Measurements from ENCODE around the gene HOXD11. TPM values are rescaled to one million over a fixed set of nuclear protein-coding genes. Genes with fewer than 3 reads are reported as not detected.

HOXD11 gene
- total RNA-seq, 1 donor from 2014 or later = not detected

GRCh38 chr2:176149939-176150583 lies 43.0 kb downstream of the HOXD11 start:
- no peak for DNase-seq
- H3K36me3 Mint-ChIP-seq (ENCODE audit: low read depth) = no peaks in the 10 kb centered on the region
- intact Hi-C loops (cut with micrococcal nuclease) = loop anchor here (10.0 kb wide), 1 partner anchor 665 kb away; no protein-coding TSS in a partner anchor

GRCh38 chr2:176150584-176151441 lies 43.7 kb downstream of the HOXD11 start:
- Mint-ChIP-seq H3K36me3 (ENCODE audit: low read depth) (no peaks in the 10 kb centered on the region), H3K4me1 (no peaks in the 10 kb centered on the region), H3K9me3 (no peaks in the 10 kb centered on the region), H3K27me3 (peaks cover 87% of the 10 kb centered on the region), H3K4me3 (no peak overlapping the region), H3K27ac (no peak overlapping the region)
- DNase-seq = no peak
- intact Hi-C loops (cut with micrococcal nuclease) = no loop called here

More at GRCh38 chr2:176149939-176150583, 43.0 kb downstream of the HOXD11 start:
- no peak overlapping the region for H3K27ac Mint-ChIP-seq
- no peaks in the 10 kb centered on the region for H3K9me3 Mint-ChIP-seq
- peaks cover 87% of the 10 kb centered on the region for H3K27me3 Mint-ChIP-seq
- no peak overlapping the region for H3K4me3 Mint-ChIP-seq
- H3K4me1 Mint-ChIP-seq = no peaks in the 10 kb centered on the region

- Mint-ChIP-seq H3K36me3 (ENCODE audit: low read depth) (no peaks in the 10 kb centered on the region), H3K4me1 (no peaks in the 10 kb centered on the region), H3K9me3 (no peaks in the 10 kb centered on the region), H3K27me3 (peaks cover 86% of the 10 kb centered on the region), H3K4me3 (no peak within 1 kb of the TSS), H3K27ac (no peak within 1 kb of the TSS)
- intact Hi-C loops (cut with micrococcal nuclease) = no loop called here
- DNase-seq = no peak
Observed at GRCh38 chr2:176151442-176152287, 44.6 kb downstream of the HOXD11 start, which contains the start of gene HOXD4. HOXD4 (plus strand) TSS chr2:176151550; CDS start chr2:176151634, 84 bp downstream.

GRCh38 chr2:176152350-176153181 lies 45.5 kb downstream of the HOXD11 start:
- Mint-ChIP-seq H3K9me3 (peaks cover 3% of the 10 kb centered on the region), H3K4me1 (peaks cover 2% of the 10 kb centered on the region), H3K27ac (no peak overlapping the region), H3K27me3 (peaks cover 82% of the 10 kb centered on the region), H3K4me3 (no peak overlapping the region), H3K36me3 (ENCODE audit: low read depth) (no peaks in the 10 kb centered on the region)
- intact Hi-C loops (cut with micrococcal nuclease) = no loop called here
- no peak for DNase-seq

GRCh38 chr2:176154576-176155252 lies 47.6 kb downstream of the HOXD11 start:
- peaks cover 2% of the 10 kb centered on the region for H3K4me1 Mint-ChIP-seq
- no peak overlapping the region for H3K27ac Mint-ChIP-seq

GRCh38 chr2:176155356-176156044 lies 48.4 kb downstream of the HOXD11 start:
- DNase-seq = no peak
- intact Hi-C loops (cut with micrococcal nuclease) = loop anchor here (2.0 kb wide), 1 partner anchor 17 kb away; no protein-coding TSS in a partner anchor
- no peak overlapping the region for H3K4me3 Mint-ChIP-seq
- H3K27ac Mint-ChIP-seq = no peak overlapping the region
- peaks cover 77% of the 10 kb centered on the region for H3K27me3 Mint-ChIP-seq
- H3K4me1 Mint-ChIP-seq = peaks cover 2% of the 10 kb centered on the region
- H3K36me3 Mint-ChIP-seq (ENCODE audit: low read depth) = no peaks in the 10 kb centered on the region
- peaks cover 3% of the 10 kb centered on the region for H3K9me3 Mint-ChIP-seq

More at GRCh38 chr2:176154576-176155252, 47.6 kb downstream of the HOXD11 start:
- intact Hi-C loops (cut with micrococcal nuclease) = no loop called here
- Mint-ChIP-seq H3K4me3 (no peak overlapping the region), H3K36me3 (ENCODE audit: low read depth) (no peaks in the 10 kb centered on the region), H3K9me3 (peaks cover 3% of the 10 kb centered on the region), H3K27me3 (peaks cover 79% of the 10 kb centered on the region)
- no peak for DNase-seq

GRCh38 chr2:176156301-176156806 lies 49.3 kb downstream of the HOXD11 start:
- no peak overlapping the region for H3K27ac Mint-ChIP-seq
- intact Hi-C loops (cut with micrococcal nuclease) = loop anchor here (2.0 kb wide), 1 partner anchor 18 kb away; no protein-coding TSS in a partner anchor
- H3K9me3 Mint-ChIP-seq = peaks cover 7% of the 10 kb centered on the region
- DNase-seq = no peak
- peaks cover 76% of the 10 kb centered on the region for H3K27me3 Mint-ChIP-seq
- peaks cover 2% of the 10 kb centered on the region for H3K4me1 Mint-ChIP-seq
- no peaks in the 10 kb centered on the region for H3K36me3 Mint-ChIP-seq (ENCODE audit: low read depth)
- H3K4me3 Mint-ChIP-seq = no peak overlapping the region

- H3K27me3 Mint-ChIP-seq = peaks cover 79% of the 10 kb centered on the region
- H3K9me3 Mint-ChIP-seq = peaks cover 7% of the 10 kb centered on the region
- peak within 1 kb of the TSS; percentile 72 for H3K27ac Mint-ChIP-seq
- H3K4me1 Mint-ChIP-seq = peaks cover 2% of the 10 kb centered on the region
- no peak for DNase-seq
- intact Hi-C loops (cut with micrococcal nuclease) = loop anchor here (2.0 kb wide), 1 partner anchor 18 kb away; no protein-coding TSS in a partner anchor
- no peaks in the 10 kb centered on the region for H3K36me3 Mint-ChIP-seq (ENCODE audit: low read depth)
- H3K4me3 Mint-ChIP-seq = no peak within 1 kb of the TSS
Observed at GRCh38 chr2:176156807-176157498, 49.9 kb downstream of the HOXD11 start, which contains the start of gene HOXD3. HOXD3 (plus strand) TSS chr2:176157307; CDS start chr2:176169115, 11,808 bp downstream.

- Mint-ChIP-seq H3K4me3 (no peak overlapping the region), H3K9me3 (peaks cover 7% of the 10 kb centered on the region), H3K27ac (peak overlapping the region; percentile 72), H3K4me1 (peaks cover 2% of the 10 kb centered on the region), H3K27me3 (peaks cover 82% of the 10 kb centered on the region), H3K36me3 (ENCODE audit: low read depth) (no peaks in the 10 kb centered on the region)
- intact Hi-C loops (cut with micrococcal nuclease) = loop anchor here (2.0 kb wide), 2 partner anchors 19 to 47 kb away; no protein-coding TSS in a partner anchor
- peak; percentile 66 for DNase-seq
Observed at GRCh38 chr2:176157499-176158185, 50.6 kb downstream of the HOXD11 start.

- H3K9me3 Mint-ChIP-seq = peaks cover 7% of the 10 kb centered on the region
Observed at GRCh38 chr2:176158186-176158591, 51.1 kb downstream of the HOXD11 start.

More at GRCh38 chr2:176158186-176158591, 51.1 kb downstream of the HOXD11 start:
- Mint-ChIP-seq H3K27me3 (peaks cover 82% of the 10 kb centered on the region), H3K27ac (no peak overlapping the region), H3K4me3 (no peak overlapping the region), H3K4me1 (peaks cover 2% of the 10 kb centered on the region), H3K36me3 (ENCODE audit: low read depth) (no peaks in the 10 kb centered on the region)
- intact Hi-C loops (cut with micrococcal nuclease) = loop anchor here (2.0 kb wide), 1 partner anchor 47 kb away; no protein-coding TSS in a partner anchor
- no peak for DNase-seq

Data from activated CD4-positive, alpha-beta T cell treated with anti-CD3 and anti-CD28 coated beads, Interleukin-2, amount 10 ng/mL, durations not matched to agents 24 days and 14 days (primary cell).